Uterus (tissue), 2 donors: Measurements from ENCODE around the gene TEX54.

ENCODE experiments used
- POLR2A ChIP-seq, 2 donors: fragments of 450-650 bp; IDR thresholded peaks; one replicate each; pipeline ENCODE4 v1.6.1; 2016; ENCODE audit warnings: antibody characterized with exemption in 2 of 2, mild to moderate bottlenecking in 1 of 2, moderate library complexity in 1 of 2
- TF ChIP-seq, protein P1 (sequence below), 4 experiments: fragments of 200-600 bp in 2 of 4; fragments of 450-650 bp in 2 of 4; sonication (generic) in 2 of 4; IDR thresholded peaks; one replicate each; pipeline ENCODE4 v1.5.1; 2016 to 2019; ENCODE audit warnings: antibody characterized with exemption in 4 of 4, mild to moderate bottlenecking in 2 of 4, moderate library complexity in 1 of 4

DNA sequence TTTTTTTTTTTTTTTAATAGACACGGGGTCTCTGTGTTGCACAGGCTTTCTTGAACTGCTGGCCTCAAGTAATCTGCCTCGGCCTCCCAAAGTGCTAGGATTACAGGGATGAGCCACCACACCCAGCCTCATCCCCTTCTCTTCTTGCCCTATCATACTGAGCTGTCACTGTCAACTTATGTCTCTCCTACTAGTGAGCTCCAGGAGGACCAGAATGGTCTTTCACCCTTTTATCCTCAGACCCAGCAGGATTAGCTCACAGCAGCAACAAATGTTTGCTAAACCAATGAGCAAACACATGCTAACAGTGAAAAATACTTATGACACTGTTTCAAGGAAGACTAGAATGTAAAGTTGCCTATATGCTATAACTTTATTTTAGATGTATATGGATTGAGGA lies 21.0 kb downstream of the TEX54 start:
- TF ChIP-seq, protein P1, sequence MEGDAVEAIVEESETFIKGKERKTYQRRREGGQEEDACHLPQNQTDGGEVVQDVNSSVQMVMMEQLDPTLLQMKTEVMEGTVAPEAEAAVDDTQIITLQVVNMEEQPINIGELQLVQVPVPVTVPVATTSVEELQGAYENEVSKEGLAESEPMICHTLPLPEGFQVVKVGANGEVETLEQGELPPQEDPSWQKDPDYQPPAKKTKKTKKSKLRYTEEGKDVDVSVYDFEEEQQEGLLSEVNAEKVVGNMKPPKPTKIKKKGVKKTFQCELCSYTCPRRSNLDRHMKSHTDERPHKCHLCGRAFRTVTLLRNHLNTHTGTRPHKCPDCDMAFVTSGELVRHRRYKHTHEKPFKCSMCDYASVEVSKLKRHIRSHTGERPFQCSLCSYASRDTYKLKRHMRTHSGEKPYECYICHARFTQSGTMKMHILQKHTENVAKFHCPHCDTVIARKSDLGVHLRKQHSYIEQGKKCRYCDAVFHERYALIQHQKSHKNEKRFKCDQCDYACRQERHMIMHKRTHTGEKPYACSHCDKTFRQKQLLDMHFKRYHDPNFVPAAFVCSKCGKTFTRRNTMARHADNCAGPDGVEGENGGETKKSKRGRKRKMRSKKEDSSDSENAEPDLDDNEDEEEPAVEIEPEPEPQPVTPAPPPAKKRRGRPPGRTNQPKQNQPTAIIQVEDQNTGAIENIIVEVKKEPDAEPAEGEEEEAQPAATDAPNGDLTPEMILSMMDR (IDR thresholded peaks at IDR 0.05): no peak
- TF ChIP-seq POLR2A (IDR thresholded peaks at IDR 0.05): no peak
